Measurements from ENCODE around the gene TSC22D3. TPM values are rescaled to one million over a fixed set of nuclear protein-coding genes. Genes with fewer than 3 reads are reported as not detected.

TSC22D3 gene
- total RNA-seq, 1 donor from 2014 or later, result 317 TPM

GRCh38 chrX:107733686-107734085 lies 41.9 kb downstream of the TSC22D3 start:
- intact Hi-C loops (cut with DNase I), result no loop called here
- ATAC-seq (no peak), DNase-seq (no peak)
- TF ChIP-seq CTCF (IDR thresholded peaks at IDR 0.05), result no peak
- Histone ChIP-seq H3K4me1 (peaks cover 37% of the 10 kb centered on the region), H3K9me3 (no peaks in the 10 kb centered on the region), H3K36me3 (no peaks in the 10 kb centered on the region), H3K27me3 (no peaks in the 10 kb centered on the region), H3K27ac (no peak overlapping the region), H3K4me3 (no peak overlapping the region)

- DNase-seq, result peak; percentile 90
- no peak for TF ChIP-seq CTCF (IDR thresholded peaks at IDR 0.05)
- peaks cover 31% of the 10 kb centered on the region for H3K4me1 ChIP-seq
- H3K27me3 ChIP-seq, result no peaks in the 10 kb centered on the region
- intact Hi-C loops (cut with DNase I), result no loop called here
- no peaks in the 10 kb centered on the region for H3K36me3 ChIP-seq
- peak overlapping the region; percentile 17 for H3K27ac ChIP-seq
- H3K9me3 ChIP-seq, result no peaks in the 10 kb centered on the region
- no peak overlapping the region for H3K4me3 ChIP-seq
- ATAC-seq, result peak; percentile 97
Measured at GRCh38 chrX:107731831-107732502, 43.6 kb downstream of the TSC22D3 start.

- Histone ChIP-seq H3K9me3 (no peaks in the 10 kb centered on the region), H3K27ac (peak overlapping the region; percentile 11), H3K36me3 (no peaks in the 10 kb centered on the region), H3K4me3 (no peak overlapping the region), H3K4me1 (peaks cover 35% of the 10 kb centered on the region), H3K27me3 (no peaks in the 10 kb centered on the region)
- intact Hi-C loops (cut with DNase I), result no loop called here
- ATAC-seq (no peak), DNase-seq (no peak)
- no peak for TF ChIP-seq CTCF (IDR thresholded peaks at IDR 0.05)
Measured at GRCh38 chrX:107730991-107731766, 44.4 kb downstream of the TSC22D3 start.

- DNase-seq (no peak), ATAC-seq (no peak)
- no peak for TF ChIP-seq CTCF (IDR thresholded peaks at IDR 0.05)
- Histone ChIP-seq H3K4me3 (no peak overlapping the region), H3K27me3 (no peaks in the 10 kb centered on the region), H3K27ac (no peak overlapping the region), H3K36me3 (no peaks in the 10 kb centered on the region), H3K9me3 (no peaks in the 10 kb centered on the region), H3K4me1 (peaks cover 35% of the 10 kb centered on the region)
- intact Hi-C loops (cut with DNase I), result no loop called here
Measured at GRCh38 chrX:107730298-107730655, 45.3 kb downstream of the TSC22D3 start.

GRCh38 chrX:107729558-107730297 lies 45.9 kb downstream of the TSC22D3 start:
- TF ChIP-seq CTCF (IDR thresholded peaks at IDR 0.05), result no peak
- DNase-seq (no peak), ATAC-seq (no peak)
- no peaks in the 10 kb centered on the region for H3K9me3 ChIP-seq
- H3K27ac ChIP-seq, result peak overlapping the region; percentile 6
- no peaks in the 10 kb centered on the region for H3K27me3 ChIP-seq
- intact Hi-C loops (cut with DNase I), result no loop called here
- no peak overlapping the region for H3K4me3 ChIP-seq
- H3K36me3 ChIP-seq, result no peaks in the 10 kb centered on the region
- peaks cover 35% of the 10 kb centered on the region for H3K4me1 ChIP-seq

All from upper lobe of right lung (tissue), 1 donor.